Measurements from ENCODE around the gene DKK2. TPM values are rescaled to one million over a fixed set of nuclear protein-coding genes. Genes with fewer than 3 reads are reported as not detected.
A peak's percentile ranks its signal among the peaks of the same experiment; 100 is the strongest.

Gene DKK2
- polyA plus RNA-seq, 2 of the 4 experiments (the other 2 are of a cell fraction) = not detected

GRCh38 chr4:107050525-107051135 lies 14.5 kb upstream of the DKK2 start:
- H3K27ac ChIP-seq = no peak overlapping the region
- 0 out of 3 replicates have a peak, but pooled peaks have one; percentile 18 for TF ChIP-seq CTCF (IDR thresholded peaks at IDR 0.05)
- 0 out of 5 replicates have a peak, but pooled peaks of 1 of the 2 experiments have one; percentile 23 for TF ChIP-seq RAD21 (conservative IDR thresholded peaks at IDR 0.05 in 1 of 2, IDR thresholded peaks at IDR 0.05 in 1 of 2)
- no peak for TF ChIP-seq EHF (CRISPR knock-in tag; IDR thresholded peaks at IDR 0.05)
- TF ChIP-seq REST (IDR thresholded peaks at IDR 0.05) = no peak
- no peak for TF ChIP-seq MAZ (IDR thresholded peaks at IDR 0.05; ENCODE audit: borderline replicate concordance, low read depth, low read length)
- 10% methylated on average over 3 of the region's 3 CpGs for WGBS (ENCODE audit: missing lambda C conversion rate)
- DNase-seq (ENCODE audit: low read depth in 1 of 2, low spot score in 1 of 2) (peak in 1 of 2 experiments; percentile 9), FAIRE-seq (no peak), ATAC-seq (peak in 1 of 2 experiments; percentile 40; a peak in 1 of 6 replicates)
- H3K4me3 ChIP-seq = no peak overlapping the region
- ChIA-PET CTCF (no interaction called here), POLR2A (no interaction called here)
- no peak overlapping the region for H3K4me2 ChIP-seq
- no peaks in the 10 kb centered on the region; the same call in 2 of the 3 replicates for H3K9me3 ChIP-seq
- no peaks in the 10 kb centered on the region for H3K4me1 ChIP-seq

- ATAC-seq (no peak), DNase-seq (ENCODE audit: low read depth in 1 of 2, low spot score in 1 of 2) (no peak), FAIRE-seq (no peak)
- no peak for TF ChIP-seq BCL3 (IDR thresholded peaks at IDR 0.05)
- no peak for TF ChIP-seq NFE2L2 (conservative IDR thresholded peaks at IDR 0.05; ENCODE audit: low read length)
- no peak for TF ChIP-seq EP300 (IDR thresholded peaks at IDR 0.05)
- TF ChIP-seq NR3C1 (IDR thresholded peaks at IDR 0.05) = no peak
- no peak for TF ChIP-seq FOXS1 (CRISPR knock-in tag; IDR thresholded peaks at IDR 0.05)
- no peak for TF ChIP-seq MAZ (IDR thresholded peaks at IDR 0.05; ENCODE audit: borderline replicate concordance, low read depth, low read length)
- no peak for TF ChIP-seq SMC3 (IDR thresholded peaks at IDR 0.05)
- no peak for TF ChIP-seq TFCP2L1 (CRISPR knock-in tag; IDR thresholded peaks at IDR 0.05)
- TF ChIP-seq CBX2 (IDR thresholded peaks at IDR 0.05; ENCODE audit: borderline replicate concordance, low read depth) = no peak
- no peak for TF ChIP-seq ZFP36 (IDR thresholded peaks at IDR 0.05; ENCODE audit: borderline replicate concordance, partially characterized antibody)
- no peak for TF ChIP-seq CTCF (IDR thresholded peaks at IDR 0.05)
- TF ChIP-seq SREBF2 (IDR thresholded peaks at IDR 0.05) = no peak
- TF ChIP-seq CHD4 (IDR thresholded peaks at IDR 0.05; ENCODE audit: borderline replicate concordance) = no peak
- TF ChIP-seq ELK1 (IDR thresholded peaks at IDR 0.05; ENCODE audit: low read depth, low read length) = no peak
- no peak for TF ChIP-seq RAD21 (conservative IDR thresholded peaks at IDR 0.05 in 1 of 2, IDR thresholded peaks at IDR 0.05 in 1 of 2)
- TF ChIP-seq KDM5A (IDR thresholded peaks at IDR 0.05) = no peak
- no peak for TF ChIP-seq HES2 (IDR thresholded peaks at IDR 0.05)
- TF ChIP-seq USF2 (IDR thresholded peaks at IDR 0.05) = no peak
- TF ChIP-seq FOSB (CRISPR knock-in tag; IDR thresholded peaks at IDR 0.05) = no peak
- Histone ChIP-seq H3K9me3 (no peaks in the 10 kb centered on the region; the same call in 2 of the 3 replicates), H3K27ac (no peak overlapping the region), H3K4me1 (no peaks in the 10 kb centered on the region), H3K4me2 (no peak overlapping the region), H3K4me3 (no peak overlapping the region)
- WGBS (ENCODE audit: missing lambda C conversion rate) = 38% methylated on average over 1 of the region's 1 CpG
- ChIA-PET POLR2A (no interaction called here), CTCF (no interaction called here)
Measured at GRCh38 chr4:107046261-107046660, 10.1 kb upstream of the DKK2 start.

Data from A549 (cell line).